Measurements from ENCODE around the gene NXPE1. TPM values are rescaled to one million over a fixed set of nuclear protein-coding genes. Genes with fewer than 3 reads are reported as not detected.
"Not testable (repeated sequence)": the region's sequence is repeated elsewhere in the genome, so short reads cannot be mapped to it uniquely, and the experiment has no call there.

The NXPE1 gene
- total RNA-seq = under 1 TPM in 1 of 4 donors, not detected in 3; 0.29 TPM

- H3K9me3 ChIP-seq = no peaks in the 10 kb centered on the region
- H3K4me3 ChIP-seq = no peak within 1 kb of the TSS
- H3K4me1 ChIP-seq = no peaks in the 10 kb centered on the region
- TF ChIP-seq POLR2A (IDR thresholded peaks at IDR 0.05) = no peak
- TF ChIP-seq, protein P1, sequence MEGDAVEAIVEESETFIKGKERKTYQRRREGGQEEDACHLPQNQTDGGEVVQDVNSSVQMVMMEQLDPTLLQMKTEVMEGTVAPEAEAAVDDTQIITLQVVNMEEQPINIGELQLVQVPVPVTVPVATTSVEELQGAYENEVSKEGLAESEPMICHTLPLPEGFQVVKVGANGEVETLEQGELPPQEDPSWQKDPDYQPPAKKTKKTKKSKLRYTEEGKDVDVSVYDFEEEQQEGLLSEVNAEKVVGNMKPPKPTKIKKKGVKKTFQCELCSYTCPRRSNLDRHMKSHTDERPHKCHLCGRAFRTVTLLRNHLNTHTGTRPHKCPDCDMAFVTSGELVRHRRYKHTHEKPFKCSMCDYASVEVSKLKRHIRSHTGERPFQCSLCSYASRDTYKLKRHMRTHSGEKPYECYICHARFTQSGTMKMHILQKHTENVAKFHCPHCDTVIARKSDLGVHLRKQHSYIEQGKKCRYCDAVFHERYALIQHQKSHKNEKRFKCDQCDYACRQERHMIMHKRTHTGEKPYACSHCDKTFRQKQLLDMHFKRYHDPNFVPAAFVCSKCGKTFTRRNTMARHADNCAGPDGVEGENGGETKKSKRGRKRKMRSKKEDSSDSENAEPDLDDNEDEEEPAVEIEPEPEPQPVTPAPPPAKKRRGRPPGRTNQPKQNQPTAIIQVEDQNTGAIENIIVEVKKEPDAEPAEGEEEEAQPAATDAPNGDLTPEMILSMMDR (IDR thresholded peaks at IDR 0.05) = no peak
- intact Hi-C loops (cut with DNase I; ENCODE audit: low total_unique reads) = no loop called here
- no peak for DNase-seq
- H3K27me3 ChIP-seq = no peaks in the 10 kb centered on the region
- no peak within 1 kb of the TSS for H3K27ac ChIP-seq
- H3K36me3 ChIP-seq = no peaks in the 10 kb centered on the region
Observed at GRCh38 chr11:114559425-114560310, at the start of gene NXPE1. Gene NXPE1, minus strand, starts transcription at chr11:114559881. Its CDS starts 8,680 bp downstream, at chr11:114551201.

GRCh38 chr11:114609429-114609828, 49.7 kb upstream of the NXPE1 start:
- Histone ChIP-seq H3K27me3 (no peaks in the 10 kb centered on the region), H3K4me3 (no peak overlapping the region), H3K36me3 (no peaks in the 10 kb centered on the region), H3K9me3 (no peaks in the 10 kb centered on the region), H3K4me1 (no peaks in the 10 kb centered on the region), H3K27ac (no peak overlapping the region)
- TF ChIP-seq, protein P1 (IDR thresholded peaks at IDR 0.05) = no peak
- TF ChIP-seq POLR2A (IDR thresholded peaks at IDR 0.05) = no peak
- no peak for DNase-seq
- intact Hi-C loops (cut with DNase I; ENCODE audit: low total_unique reads) = no loop called here

- H3K9me3 ChIP-seq; DNase-seq; H3K4me3 ChIP-seq; H3K36me3 ChIP-seq; intact Hi-C loops (cut with DNase I; ENCODE audit: low total_unique reads); H3K4me1 ChIP-seq; H3K27me3 ChIP-seq; H3K27ac ChIP-seq: not testable (repeated sequence)
Observed at GRCh38 chr11:114608605-114609004, 48.9 kb upstream of the NXPE1 start.

GRCh38 chr11:114607753-114608459, 48.2 kb upstream of the NXPE1 start:
- Histone ChIP-seq H3K4me3 (no peak overlapping the region), H3K9me3 (no peaks in the 10 kb centered on the region), H3K27me3 (no peaks in the 10 kb centered on the region), H3K36me3 (no peaks in the 10 kb centered on the region), H3K27ac (no peak overlapping the region), H3K4me1 (no peaks in the 10 kb centered on the region)
- TF ChIP-seq, protein P1 (IDR thresholded peaks at IDR 0.05) = no peak
- no peak for TF ChIP-seq POLR2A (IDR thresholded peaks at IDR 0.05)
- intact Hi-C loops (cut with DNase I; ENCODE audit: low total_unique reads) = no loop called here
- no peak for DNase-seq

DNA sequence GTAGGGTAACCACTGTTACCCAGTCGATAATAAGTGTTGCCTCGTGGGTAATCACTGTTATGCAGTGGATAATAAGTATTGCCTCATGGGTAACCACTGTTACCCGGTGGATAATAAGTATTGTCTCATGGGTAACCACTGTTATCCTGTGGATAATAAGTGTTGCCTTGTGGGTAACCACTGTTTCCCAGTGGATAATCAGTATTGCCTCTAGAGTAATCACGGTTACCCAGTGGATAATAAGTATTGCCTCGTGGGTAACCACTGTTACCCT, 47.1 kb upstream of the NXPE1 start:
- H3K27ac ChIP-seq; DNase-seq; H3K27me3 ChIP-seq; H3K9me3 ChIP-seq; intact Hi-C loops (cut with DNase I; ENCODE audit: low total_unique reads); H3K36me3 ChIP-seq; H3K4me1 ChIP-seq; H3K4me3 ChIP-seq: not testable (repeated sequence)
